Neural cell (in vitro differentiated cells): ENCODE data around the gene EPN1.

Source experiments
- EP300 ChIP-seq: fragments of 450-650 bp; conservative IDR thresholded peaks from 2 replicates; pipeline ENCODE4 v1.6.1; 2014; ENCODE audit warnings: antibody characterized with exemption, mild to moderate bottlenecking, moderate library complexity; ENCODE audit not compliant: poor library complexity, severe bottlenecking
- EZH2 ChIP-seq: fragments of 200-600, 300-800 bp; shearing (Covaris generic), sonication (generic); IDR thresholded peaks from 2 replicates; pipeline ENCODE4 v1.6.1; 2014; ENCODE audit warnings: antibody characterized with exemption, low read length, borderline replicate concordance, mild to moderate bottlenecking; ENCODE audit not compliant: insufficient read depth, poor library complexity, severe bottlenecking
- MXI1 ChIP-seq: fragments of 450-650 bp; conservative IDR thresholded peaks from 2 replicates; pipeline ENCODE4 v1.6.1; 2014; ENCODE audit warnings: antibody characterized with exemption, mild to moderate bottlenecking; ENCODE audit not compliant: poor library complexity, severe bottlenecking
- POLR2AphosphoS5 ChIP-seq: IDR thresholded peaks from 2 replicates; pipeline ENCODE4 v1.6.1; 2012
- RAD21 ChIP-seq: fragments of 450-650 bp; conservative IDR thresholded peaks from 2 replicates; pipeline ENCODE4 v1.6.1; 2014; ENCODE audit warnings: antibody characterized with exemption, mild to moderate bottlenecking, moderate library complexity
- SMC3 ChIP-seq: fragments of 450-650 bp; conservative IDR thresholded peaks from 2 replicates; pipeline ENCODE4 v1.6.1; 2014; ENCODE audit warnings: antibody characterized with exemption, mild to moderate bottlenecking, moderate library complexity; ENCODE audit not compliant: poor library complexity
- TAF1 ChIP-seq: IDR thresholded peaks from 2 replicates; pipeline ENCODE4 v1.6.1; 2012; ENCODE audit warnings: low read depth
- TF ChIP-seq, protein P1 (sequence below): fragments of 450-650 bp; IDR thresholded peaks from 2 replicates; pipeline ENCODE4 v1.5.1; 2014; ENCODE audit warnings: antibody characterized with exemption, mild to moderate bottlenecking, moderate library complexity; ENCODE audit not compliant: poor library complexity, severe bottlenecking
- TF ChIP-seq, protein P2 (sequence below): IDR thresholded peaks from 2 replicates; pipeline ENCODE4 v1.6.1; 2012; ENCODE audit warnings: borderline replicate concordance

DNA sequence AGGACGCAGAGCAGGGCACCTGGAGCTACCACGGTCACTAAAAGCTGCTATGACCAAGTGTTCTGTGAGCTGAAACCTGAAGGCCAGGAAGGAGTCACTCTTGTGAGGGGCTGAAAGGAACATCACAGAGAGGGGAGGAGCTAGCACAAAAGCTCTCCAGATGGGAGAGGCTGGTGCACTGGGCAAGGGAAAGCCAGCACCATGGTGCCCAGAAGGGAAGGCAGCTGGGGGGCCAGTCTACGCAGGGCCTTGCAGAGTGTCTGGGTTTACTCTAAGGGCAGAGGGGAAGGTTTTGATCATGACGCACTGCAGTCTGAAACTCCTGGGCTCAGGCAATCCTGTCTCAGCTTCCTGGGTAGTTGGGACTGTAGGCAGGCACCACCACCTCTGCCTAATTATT, 38.3 kb upstream of the EPN1 start:
- TF ChIP-seq SMC3 (no peak), EZH2 (no peak), EP300 (no peak), RAD21 (no peak), POLR2AphosphoS5 (no peak), MXI1 (no peak), TAF1 (no peak)
- TF ChIP-seq, protein P1, sequence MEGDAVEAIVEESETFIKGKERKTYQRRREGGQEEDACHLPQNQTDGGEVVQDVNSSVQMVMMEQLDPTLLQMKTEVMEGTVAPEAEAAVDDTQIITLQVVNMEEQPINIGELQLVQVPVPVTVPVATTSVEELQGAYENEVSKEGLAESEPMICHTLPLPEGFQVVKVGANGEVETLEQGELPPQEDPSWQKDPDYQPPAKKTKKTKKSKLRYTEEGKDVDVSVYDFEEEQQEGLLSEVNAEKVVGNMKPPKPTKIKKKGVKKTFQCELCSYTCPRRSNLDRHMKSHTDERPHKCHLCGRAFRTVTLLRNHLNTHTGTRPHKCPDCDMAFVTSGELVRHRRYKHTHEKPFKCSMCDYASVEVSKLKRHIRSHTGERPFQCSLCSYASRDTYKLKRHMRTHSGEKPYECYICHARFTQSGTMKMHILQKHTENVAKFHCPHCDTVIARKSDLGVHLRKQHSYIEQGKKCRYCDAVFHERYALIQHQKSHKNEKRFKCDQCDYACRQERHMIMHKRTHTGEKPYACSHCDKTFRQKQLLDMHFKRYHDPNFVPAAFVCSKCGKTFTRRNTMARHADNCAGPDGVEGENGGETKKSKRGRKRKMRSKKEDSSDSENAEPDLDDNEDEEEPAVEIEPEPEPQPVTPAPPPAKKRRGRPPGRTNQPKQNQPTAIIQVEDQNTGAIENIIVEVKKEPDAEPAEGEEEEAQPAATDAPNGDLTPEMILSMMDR: no peak
- TF ChIP-seq, protein P2, sequence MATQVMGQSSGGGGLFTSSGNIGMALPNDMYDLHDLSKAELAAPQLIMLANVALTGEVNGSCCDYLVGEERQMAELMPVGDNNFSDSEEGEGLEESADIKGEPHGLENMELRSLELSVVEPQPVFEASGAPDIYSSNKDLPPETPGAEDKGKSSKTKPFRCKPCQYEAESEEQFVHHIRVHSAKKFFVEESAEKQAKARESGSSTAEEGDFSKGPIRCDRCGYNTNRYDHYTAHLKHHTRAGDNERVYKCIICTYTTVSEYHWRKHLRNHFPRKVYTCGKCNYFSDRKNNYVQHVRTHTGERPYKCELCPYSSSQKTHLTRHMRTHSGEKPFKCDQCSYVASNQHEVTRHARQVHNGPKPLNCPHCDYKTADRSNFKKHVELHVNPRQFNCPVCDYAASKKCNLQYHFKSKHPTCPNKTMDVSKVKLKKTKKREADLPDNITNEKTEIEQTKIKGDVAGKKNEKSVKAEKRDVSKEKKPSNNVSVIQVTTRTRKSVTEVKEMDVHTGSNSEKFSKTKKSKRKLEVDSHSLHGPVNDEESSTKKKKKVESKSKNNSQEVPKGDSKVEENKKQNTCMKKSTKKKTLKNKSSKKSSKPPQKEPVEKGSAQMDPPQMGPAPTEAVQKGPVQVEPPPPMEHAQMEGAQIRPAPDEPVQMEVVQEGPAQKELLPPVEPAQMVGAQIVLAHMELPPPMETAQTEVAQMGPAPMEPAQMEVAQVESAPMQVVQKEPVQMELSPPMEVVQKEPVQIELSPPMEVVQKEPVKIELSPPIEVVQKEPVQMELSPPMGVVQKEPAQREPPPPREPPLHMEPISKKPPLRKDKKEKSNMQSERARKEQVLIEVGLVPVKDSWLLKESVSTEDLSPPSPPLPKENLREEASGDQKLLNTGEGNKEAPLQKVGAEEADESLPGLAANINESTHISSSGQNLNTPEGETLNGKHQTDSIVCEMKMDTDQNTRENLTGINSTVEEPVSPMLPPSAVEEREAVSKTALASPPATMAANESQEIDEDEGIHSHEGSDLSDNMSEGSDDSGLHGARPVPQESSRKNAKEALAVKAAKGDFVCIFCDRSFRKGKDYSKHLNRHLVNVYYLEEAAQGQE: no peak
